B cell (primary cell): Measurements from ENCODE around the gene GYPE.
"Not testable (repeated sequence)": the region's sequence is repeated elsewhere in the genome, so short reads cannot be mapped to it uniquely, and the experiment has no call there.

ENCODE experiments used
- CTCF ChIP-seq: fragments of 200-600 bp; IDR thresholded peaks from one replicate; pipeline ENCODE4 v1.8.0; 2022; ENCODE audit warnings: antibody characterized with exemption, mild to moderate bottlenecking
- EZH2 ChIP-seq: IDR thresholded peaks from 2 replicates; pipeline ENCODE4 v1.6.1; 2012; ENCODE audit warnings: borderline replicate concordance, low read depth, mild to moderate bottlenecking, moderate library complexity, low read length; ENCODE audit not compliant: insufficient read depth, poor library complexity, severe bottlenecking

GRCh38 chr4:143911528-143912417 lies 6.4 kb upstream of the GYPE start:
- TF ChIP-seq EZH2, CTCF: not testable (repeated sequence)
